H4 (cell line): ENCODE data around the gene BSPRY. TPM values are rescaled to one million over a fixed set of nuclear protein-coding genes. Genes with fewer than 3 reads are reported as not detected.

ENCODE experiments used
- DNase-seq: peaks from one replicate; pipeline ENCODE4 v3.0.0-alpha.2; 2015; ENCODE audit warnings: low spot score
- total RNA-seq: library from RNA; depleted of rRNA; stranded (reverse); fragments of >200 nt; shearing (Covaris generic); gene quantifications from 2 replicates; pipeline ENCODE4 v1.2.3, GENCODE V29; 2014; rRNA removed

The BSPRY gene
- total RNA-seq, result not detected in 2 replicates

- no peak for DNase-seq
Observed at GRCh38 chr9:113349445-113350094, at the start of gene BSPRY. BSPRY (plus strand) TSS chr9:113349541; CDS start chr9:113349580, 39 bp downstream.

- DNase-seq, result peak; percentile 10
Observed at GRCh38 chr9:113299800-113300292, 49.5 kb upstream of the BSPRY start.

- DNase-seq, result no peak
Observed at GRCh38 chr9:113301548-113301947, 47.8 kb upstream of the BSPRY start.

- DNase-seq, result no peak
Observed at GRCh38 chr9:113302792-113303418, 46.4 kb upstream of the BSPRY start, which contains the start of gene RNF183. RNF183 (minus strand) TSS chr9:113303376; CDS start chr9:113298184, 5,192 bp downstream.

- no peak for DNase-seq
Observed at GRCh38 chr9:113306566-113306965, 42.8 kb upstream of the BSPRY start.

- no peak for DNase-seq
Observed at GRCh38 chr9:113307396-113307975, 41.9 kb upstream of the BSPRY start.

DNA sequence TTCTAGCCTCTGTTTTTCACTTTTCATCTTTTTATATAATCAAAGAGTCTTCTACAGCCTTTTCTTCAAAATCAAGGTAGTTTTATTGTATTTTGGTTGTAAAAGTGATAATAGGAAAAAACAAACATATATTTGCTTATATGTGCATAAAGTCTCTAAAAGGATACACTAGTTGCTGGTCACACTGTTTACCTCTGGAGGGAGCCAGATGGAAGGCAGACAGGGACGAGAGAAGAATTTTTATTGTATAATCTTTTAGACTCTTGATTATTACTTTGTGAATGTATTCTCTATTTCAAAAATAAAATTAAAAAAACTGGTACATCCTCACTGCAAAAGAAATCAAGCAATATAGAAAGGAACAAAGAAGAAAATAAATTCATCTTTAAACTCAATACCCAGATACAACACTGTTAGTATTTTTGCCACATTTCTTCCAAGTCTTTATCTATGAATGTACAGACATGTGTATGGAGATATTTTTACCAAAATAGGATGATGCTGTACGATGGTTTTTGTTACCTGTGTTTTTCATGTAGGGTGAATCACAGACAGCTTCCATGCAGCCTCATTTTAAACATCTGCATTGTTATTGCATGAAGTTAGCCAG lies 40.0 kb upstream of the BSPRY start:
- DNase-seq, result peak; percentile 32

DNA sequence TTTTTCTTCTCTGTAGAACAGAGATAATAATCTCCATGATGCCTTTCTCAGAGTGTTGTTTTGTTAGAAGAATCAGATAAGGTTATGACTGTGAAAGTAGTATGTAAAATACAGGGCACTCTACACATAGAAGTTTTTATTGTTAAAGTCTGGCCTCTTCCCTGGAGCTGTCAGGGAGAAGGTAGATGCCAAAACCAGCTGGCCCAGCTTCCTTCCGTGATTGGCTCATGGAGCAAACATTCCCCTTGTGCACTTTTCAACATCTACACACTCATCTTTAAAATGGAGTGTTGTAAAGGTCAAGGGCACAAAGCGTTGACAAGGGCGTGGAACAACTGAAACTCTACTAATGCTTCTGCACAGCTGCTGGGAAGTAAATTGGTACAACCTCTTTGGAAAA lies 38.8 kb upstream of the BSPRY start:
- DNase-seq, result no peak

- DNase-seq, result no peak
Observed at GRCh38 chr9:113311961-113312360, 37.4 kb upstream of the BSPRY start.

DNA sequence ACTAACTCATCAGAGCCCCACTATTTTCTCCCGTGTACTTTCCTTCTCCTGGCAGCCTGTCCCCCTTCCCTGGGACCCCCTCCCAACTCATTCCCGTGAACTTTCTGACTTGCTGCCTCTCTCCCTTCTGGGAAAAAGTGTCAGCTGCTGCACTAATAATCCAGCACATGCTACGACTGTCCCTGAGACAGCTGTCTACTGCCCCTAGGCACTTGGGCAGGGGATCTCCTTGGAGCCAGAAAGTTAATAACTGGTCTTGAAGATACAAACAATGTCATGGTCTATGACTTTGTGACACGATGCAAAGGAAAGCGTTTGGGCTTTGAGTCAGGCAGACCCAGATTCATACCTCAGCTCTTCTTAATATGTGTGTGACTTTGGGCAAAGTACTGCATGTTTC lies 36.1 kb upstream of the BSPRY start:
- DNase-seq, result no peak

- no peak for DNase-seq
Observed at GRCh38 chr9:113315231-113315630, 34.1 kb upstream of the BSPRY start.

- no peak for DNase-seq
Observed at GRCh38 chr9:113316030-113316429, 33.3 kb upstream of the BSPRY start.

GRCh38 chr9:113317777-113318176 lies 31.6 kb upstream of the BSPRY start:
- no peak for DNase-seq

DNA sequence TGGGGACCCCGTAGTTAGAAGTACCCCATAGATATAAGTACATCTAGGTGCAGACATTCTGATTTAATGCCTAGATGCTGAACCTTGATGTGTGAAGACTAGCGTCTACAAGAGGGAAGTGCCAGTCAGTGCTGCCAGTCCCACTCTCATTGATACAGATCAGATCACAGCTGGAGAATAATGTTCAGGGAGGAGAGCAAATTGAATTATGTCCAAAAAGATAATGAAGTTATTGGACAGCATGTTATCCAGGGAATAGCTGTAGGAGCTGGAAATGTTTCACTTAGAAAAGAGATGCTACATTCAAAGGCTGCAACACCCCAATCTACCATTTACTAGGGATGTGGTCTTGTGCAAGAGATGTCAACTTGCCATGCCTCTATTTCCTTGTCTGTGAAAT lies 30.3 kb upstream of the BSPRY start:
- DNase-seq, result no peak

DNA sequence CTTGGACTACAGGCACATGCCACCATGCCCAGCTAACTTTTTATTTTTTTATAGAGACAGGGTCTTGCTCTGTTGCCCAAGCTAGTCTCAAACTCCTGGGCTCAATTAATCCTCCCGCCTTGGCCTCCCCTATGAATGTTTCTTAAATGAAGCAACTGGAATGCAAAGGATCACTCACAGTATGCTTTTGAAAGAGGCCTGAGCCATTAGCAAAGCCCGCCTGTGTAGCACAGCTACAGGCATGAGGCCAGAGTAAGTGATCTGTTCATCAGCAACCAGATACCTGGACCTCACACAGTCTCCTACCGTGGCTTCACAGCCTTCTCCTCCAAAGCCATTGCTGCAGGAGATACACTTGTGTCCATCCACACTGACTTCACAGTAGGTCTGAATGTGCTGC lies 29.3 kb upstream of the BSPRY start:
- no peak for DNase-seq

- no peak for DNase-seq
Observed at GRCh38 chr9:113322671-113323070, 26.7 kb upstream of the BSPRY start.

GRCh38 chr9:113326230-113326629 lies 23.1 kb upstream of the BSPRY start:
- DNase-seq, result no peak

- DNase-seq, result no peak
Observed at GRCh38 chr9:113328045-113328782, 21.1 kb upstream of the BSPRY start.

GRCh38 chr9:113331780-113332179 lies 17.6 kb upstream of the BSPRY start:
- no peak for DNase-seq

DNA sequence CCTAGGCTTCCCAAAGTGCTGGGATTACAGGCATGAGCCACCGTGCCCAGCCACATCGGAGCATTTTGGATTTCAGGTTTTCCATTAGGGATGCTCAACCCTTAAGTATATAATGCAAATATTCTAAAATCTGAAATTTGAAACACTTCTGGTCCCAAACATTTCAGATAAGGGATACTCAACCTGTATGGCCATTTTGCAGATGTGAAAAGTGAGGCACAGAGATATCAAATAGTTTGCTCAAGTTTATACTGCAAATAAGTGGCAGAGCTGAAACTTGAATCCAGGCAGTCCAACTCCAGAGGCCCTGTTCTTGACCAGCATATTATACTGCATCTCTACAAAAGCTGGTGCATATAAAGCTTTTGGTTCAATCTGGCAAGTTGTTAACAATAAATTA lies 11.6 kb upstream of the BSPRY start:
- no peak for DNase-seq

- peak; percentile 78 for DNase-seq
Observed at GRCh38 chr9:113340011-113340699, 9.2 kb upstream of the BSPRY start, which contains the start of gene WDR31. WDR31 (minus strand) TSS chr9:113340275; CDS start chr9:113332022, 8,253 bp downstream.
